GM12872 (cell line): ENCODE data around the gene TPM3.

Source experiments
- CTCF ChIP-seq: IDR thresholded peaks from 3 replicates; pipeline ENCODE4 v1.5.1; 2011; ENCODE audit warnings: low read depth, mild to moderate bottlenecking, low read length, moderate library complexity; ENCODE audit not compliant: insufficient read depth

The TPM3 gene

GRCh38 chr1:154198756-154199562 is 7.1 kb upstream of the TPM3 start:
- TF ChIP-seq CTCF = peak; percentile 58

GRCh38 chr1:154193821-154194220 is 1.9 kb upstream of the TPM3 start:
- TF ChIP-seq CTCF = no peak

- TF ChIP-seq CTCF = no peak
Observed at GRCh38 chr1:154192476-154192875, 576 bp upstream of the TPM3 start.

GRCh38 chr1:154190550-154190949 is 1.4 kb downstream of the TPM3 start:
- no peak for TF ChIP-seq CTCF

- no peak for TF ChIP-seq CTCF
Observed at GRCh38 chr1:154186852-154187501, 4.9 kb downstream of the TPM3 start.

- peak; percentile 81 for TF ChIP-seq CTCF
Observed at GRCh38 chr1:154186177-154186576, 5.7 kb downstream of the TPM3 start.

GRCh38 chr1:154183046-154183915 is 8.6 kb downstream of the TPM3 start:
- TF ChIP-seq CTCF = no peak
